T-helper 1 cell (primary cell): ENCODE data around the gene ID3.
A peak's percentile ranks its signal among the peaks of the same experiment; 100 is the strongest.
"Not testable (repeated sequence)": the region's sequence is repeated elsewhere in the genome, so short reads cannot be mapped to it uniquely, and the experiment has no call there.

ENCODE experiments used
- DNase-seq, 5 donors: peaks; one replicate each; pipeline ENCODE4 v3.0.0-alpha.2; 2012 to 2020

The ID3 gene

GRCh38 chr1:23588749-23589548 lies 29.6 kb upstream of the ID3 start:
- DNase-seq: no peak

DNA sequence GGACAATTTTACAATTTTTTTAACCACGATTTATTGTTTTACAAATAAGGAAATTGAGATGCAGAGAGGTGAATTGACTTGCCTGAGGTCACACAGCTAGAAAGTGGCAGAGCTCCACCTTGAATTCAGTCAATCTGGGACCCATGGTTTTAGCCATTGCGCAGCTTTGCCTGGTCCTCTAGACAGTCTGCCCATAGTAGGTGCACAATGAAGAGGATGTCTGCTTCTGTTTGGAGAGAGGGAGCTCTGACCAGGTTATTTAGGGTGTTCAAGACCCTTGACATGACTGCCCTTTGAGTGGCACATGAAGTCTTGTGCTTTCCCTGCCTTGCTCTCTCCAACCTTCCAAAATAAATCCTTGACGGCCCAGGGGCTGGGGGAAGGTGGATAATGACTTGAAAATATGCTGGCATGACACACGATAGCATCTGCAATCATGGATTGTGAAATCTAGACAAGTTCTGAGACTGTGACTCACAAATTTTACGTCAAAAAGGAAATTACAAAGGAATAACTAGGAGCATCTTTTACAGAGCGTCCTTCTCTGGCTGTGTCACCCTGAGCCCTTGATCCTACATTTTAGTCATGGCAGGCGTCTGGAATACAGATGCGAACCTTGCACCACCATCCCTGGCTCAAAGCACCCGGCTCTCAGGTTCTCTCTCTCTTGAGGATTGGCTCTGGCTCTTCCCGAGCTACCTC lies 26.2 kb upstream of the ID3 start:
- DNase-seq: no peak

DNA sequence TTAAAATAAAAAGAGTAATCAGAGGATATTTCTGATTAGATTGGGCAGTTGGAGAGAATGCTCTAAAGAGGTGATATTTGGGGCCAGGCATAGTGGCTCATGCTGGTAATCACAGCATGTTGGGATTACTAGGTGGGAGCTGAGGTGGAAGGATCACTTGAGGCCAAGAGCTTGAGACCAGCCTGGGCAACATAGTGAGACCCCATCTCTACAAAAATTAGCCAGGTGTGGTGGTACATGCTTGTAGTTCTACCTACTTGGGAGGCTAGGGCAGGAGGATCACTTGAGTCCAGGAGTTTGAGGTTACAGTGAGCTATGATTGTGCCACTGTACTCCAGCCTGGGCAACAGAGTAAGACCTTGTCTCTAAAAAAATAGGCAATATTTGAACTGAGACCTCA lies 24.4 kb upstream of the ID3 start:
- DNase-seq: not testable (repeated sequence)

- DNase-seq: no peak
Measured at GRCh38 chr1:23582820-23583219, 23.5 kb upstream of the ID3 start.

DNA sequence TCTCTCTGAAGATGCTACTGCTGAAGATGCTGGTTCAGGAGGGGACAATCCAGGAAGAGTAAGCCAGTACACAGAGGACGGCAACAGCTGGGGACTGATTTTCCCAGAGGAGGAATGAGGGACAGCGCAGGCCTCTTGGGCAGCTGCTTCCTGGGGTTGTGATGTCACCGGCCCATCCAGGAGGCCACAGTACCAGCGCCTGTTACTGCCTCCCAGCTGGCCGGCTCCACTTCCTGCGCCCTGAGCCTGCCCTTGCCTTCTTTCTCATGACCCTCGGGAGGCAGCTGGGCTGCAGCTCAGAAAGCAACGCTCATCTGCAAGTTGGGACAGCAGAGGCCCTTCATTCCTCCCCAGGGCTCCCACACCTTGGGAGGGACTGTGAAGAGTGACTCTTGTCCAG lies 21.9 kb upstream of the ID3 start:
- no peak for DNase-seq

GRCh38 chr1:23578997-23579363 lies 19.7 kb upstream of the ID3 start:
- no peak for DNase-seq

DNA sequence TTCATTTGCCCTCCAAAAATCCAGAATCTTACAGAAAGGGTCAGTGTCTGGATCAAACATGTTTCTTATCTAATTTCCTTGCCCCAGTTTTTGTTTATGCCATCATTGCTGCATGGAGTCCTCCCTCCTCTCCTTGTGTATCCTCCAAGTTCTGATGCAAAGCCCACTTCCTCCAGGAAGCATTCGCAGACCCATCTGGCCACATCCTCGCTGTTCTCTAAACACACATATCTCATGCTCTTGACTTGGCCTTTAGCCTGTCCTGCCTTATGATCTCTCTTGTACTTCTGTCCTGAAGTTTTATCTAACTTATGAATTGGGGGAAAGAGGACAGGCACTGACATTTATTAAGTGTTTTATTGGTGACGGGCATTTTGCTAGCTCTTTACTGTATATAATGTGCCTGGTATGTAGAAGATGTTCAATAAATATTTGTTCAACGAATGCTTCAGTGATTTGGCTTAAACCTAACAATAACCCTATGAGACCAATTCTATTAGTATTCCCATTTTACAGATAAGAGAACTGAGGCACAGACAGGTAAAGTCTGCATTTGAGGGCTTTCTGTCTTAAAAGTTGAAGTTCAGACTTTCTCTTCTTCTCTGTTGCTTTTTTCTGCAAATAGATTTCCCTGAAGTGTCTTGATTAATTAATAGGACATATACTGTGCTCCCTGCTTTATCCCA lies 19.2 kb upstream of the ID3 start:
- DNase-seq: no peak

GRCh38 chr1:23577056-23578004 lies 18.0 kb upstream of the ID3 start:
- peak in 1 of 5 donors; percentile 70 for DNase-seq

DNA sequence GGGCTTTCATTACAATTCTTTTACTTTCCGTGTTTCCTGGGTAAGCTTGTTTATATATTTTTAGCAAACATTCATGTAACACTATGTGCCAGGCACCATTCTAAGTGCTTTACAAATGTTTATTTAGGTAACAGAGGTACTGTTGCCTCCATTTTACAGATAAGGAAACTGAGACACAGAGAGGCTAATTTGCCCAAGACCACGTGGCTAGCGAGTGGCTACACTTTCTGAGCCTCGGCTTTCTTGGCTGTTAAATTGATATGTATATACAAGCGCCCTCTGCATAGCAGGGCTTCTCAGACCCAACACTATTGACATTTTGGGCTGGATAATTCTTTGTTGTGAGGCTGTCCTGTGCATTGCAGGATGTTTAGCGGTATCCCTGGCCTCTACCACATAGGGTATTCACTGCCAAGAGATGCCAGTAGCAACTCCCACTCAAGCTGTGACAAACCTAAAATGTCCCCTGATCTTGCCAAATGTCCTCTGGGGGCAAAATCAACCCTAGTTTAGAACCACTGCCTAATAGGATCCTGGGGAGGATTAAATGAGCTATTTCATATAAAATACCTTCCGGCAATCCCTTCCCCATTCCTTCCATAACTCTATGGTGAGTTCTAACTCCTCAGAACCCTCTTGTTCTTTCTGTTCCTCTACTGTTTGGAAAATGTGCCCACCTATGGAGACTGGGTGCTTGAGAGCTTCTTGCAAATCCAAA lies 17.2 kb upstream of the ID3 start:
- no peak for DNase-seq

- DNase-seq: no peak
Measured at GRCh38 chr1:23575226-23575810, 16.0 kb upstream of the ID3 start.

DNA sequence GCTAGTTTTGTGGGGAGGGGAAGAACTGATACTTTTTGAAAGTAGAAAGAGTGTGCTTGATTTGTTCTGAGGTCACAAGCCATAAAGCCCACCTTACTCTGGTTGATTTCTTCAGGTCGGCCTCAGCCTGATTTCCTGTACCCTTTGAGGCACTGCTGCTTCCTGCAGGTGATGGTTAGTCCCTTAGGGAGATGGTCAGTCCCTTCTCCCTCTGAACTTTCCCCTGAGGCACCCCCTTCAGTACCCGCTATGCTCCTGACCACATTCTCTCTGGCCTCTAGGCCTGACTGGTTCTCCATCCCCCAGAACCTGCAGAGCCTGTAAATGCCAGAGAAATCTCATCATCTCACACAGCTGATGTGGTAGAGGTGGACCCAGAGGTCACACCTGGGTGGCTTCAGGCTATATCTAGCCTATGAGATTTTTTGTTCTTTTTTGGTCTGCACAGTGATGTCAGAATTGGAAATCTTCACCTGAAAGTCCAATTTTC lies 15.0 kb upstream of the ID3 start:
- no peak for DNase-seq

GRCh38 chr1:23573574-23574182 lies 14.4 kb upstream of the ID3 start:
- no peak for DNase-seq

- no peak for DNase-seq
Measured at GRCh38 chr1:23571465-23571864, 12.2 kb upstream of the ID3 start.

GRCh38 chr1:23570001-23570691 lies 10.8 kb upstream of the ID3 start:
- DNase-seq: no peak

- DNase-seq: no peak
Measured at GRCh38 chr1:23568608-23569383, 9.5 kb upstream of the ID3 start.

GRCh38 chr1:23567996-23568607 lies 8.8 kb upstream of the ID3 start:
- DNase-seq: no peak

GRCh38 chr1:23567629-23567995 lies 8.3 kb upstream of the ID3 start:
- no peak for DNase-seq

- no peak for DNase-seq
Measured at GRCh38 chr1:23566304-23566703, 7.0 kb upstream of the ID3 start.

DNA sequence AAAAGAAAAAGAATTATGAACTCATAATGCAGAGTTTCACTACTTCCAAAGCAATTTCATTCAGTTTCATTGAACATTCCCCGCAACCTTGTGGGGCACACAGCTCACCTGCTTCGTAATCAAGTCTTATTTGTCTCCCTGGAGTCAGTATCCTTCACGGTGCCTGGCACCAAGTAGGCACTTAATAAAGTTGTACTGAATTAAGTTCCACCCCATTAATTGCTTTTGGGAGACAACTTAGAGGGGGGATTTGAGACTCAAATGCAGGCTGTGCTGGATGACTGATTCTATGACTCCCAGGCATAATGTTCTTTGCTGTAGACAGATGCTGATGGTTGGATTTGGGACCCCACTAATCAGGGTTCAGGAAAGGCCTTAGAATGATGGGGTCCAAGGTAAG lies 6.5 kb upstream of the ID3 start:
- no peak for DNase-seq
